ENCODE measurements around the gene PRDM7.
A peak's percentile ranks its signal among the peaks of the same experiment; 100 is the strongest.
"Not testable (repeated sequence)": the region's sequence is repeated elsewhere in the genome, so short reads cannot be mapped to it uniquely, and the experiment has no call there.

Gene PRDM7

DNA sequence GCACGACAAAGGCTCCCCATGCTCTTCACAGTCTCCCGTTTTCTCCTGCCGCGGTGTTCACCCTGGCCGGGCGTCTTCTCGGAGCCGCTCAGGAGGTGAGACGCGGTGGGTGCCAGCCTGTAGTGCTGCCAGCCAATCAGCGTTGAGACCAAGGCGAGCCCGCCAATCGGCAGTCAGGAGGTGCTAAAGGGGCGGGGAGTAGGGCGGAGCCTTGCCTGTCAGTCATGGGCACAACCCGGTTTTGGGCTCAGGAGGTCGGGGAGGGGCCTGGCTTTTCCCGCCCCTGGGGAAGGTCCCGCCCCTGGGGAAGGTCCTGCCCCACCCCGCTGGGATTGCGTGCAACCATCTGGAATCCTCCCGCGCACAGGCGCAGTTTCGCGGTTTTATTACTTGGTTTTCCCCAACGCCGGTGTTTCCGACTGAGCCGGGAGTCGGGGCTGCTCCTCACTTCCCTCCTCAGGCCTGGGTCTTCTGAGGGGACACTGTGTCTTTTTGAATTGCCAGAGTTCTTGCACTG, at the start of gene PRDM7:
PRDM7 (minus strand) TSS at position 92 of the 517 bp plus-strand sequence. CDS start 1,421 bp downstream, outside the sequence.
- Histone ChIP-seq H3K27ac (peak within 1 kb of the TSS; percentile 61), H3K4me3 (ENCODE audit: low read depth in 1 of 2, low read length in 1 of 2) (peak within 1 kb of the TSS; percentile 54 to 61), H3K27me3 (peaks cover 6% of the 10 kb centered on the region), H3K36me3 (no peaks in the 10 kb centered on the region), H3K9me3 (no peaks in the 10 kb centered on the region), H3K4me1 (ENCODE audit: control insufficient read depth in 1 of 2, insufficient read depth in 1 of 2, low read depth in 1 of 2, low read length in 1 of 2) (peaks cover 29% of the 10 kb centered on the region in 2 experiments)
- TF ChIP-seq, protein P1, sequence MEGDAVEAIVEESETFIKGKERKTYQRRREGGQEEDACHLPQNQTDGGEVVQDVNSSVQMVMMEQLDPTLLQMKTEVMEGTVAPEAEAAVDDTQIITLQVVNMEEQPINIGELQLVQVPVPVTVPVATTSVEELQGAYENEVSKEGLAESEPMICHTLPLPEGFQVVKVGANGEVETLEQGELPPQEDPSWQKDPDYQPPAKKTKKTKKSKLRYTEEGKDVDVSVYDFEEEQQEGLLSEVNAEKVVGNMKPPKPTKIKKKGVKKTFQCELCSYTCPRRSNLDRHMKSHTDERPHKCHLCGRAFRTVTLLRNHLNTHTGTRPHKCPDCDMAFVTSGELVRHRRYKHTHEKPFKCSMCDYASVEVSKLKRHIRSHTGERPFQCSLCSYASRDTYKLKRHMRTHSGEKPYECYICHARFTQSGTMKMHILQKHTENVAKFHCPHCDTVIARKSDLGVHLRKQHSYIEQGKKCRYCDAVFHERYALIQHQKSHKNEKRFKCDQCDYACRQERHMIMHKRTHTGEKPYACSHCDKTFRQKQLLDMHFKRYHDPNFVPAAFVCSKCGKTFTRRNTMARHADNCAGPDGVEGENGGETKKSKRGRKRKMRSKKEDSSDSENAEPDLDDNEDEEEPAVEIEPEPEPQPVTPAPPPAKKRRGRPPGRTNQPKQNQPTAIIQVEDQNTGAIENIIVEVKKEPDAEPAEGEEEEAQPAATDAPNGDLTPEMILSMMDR (IDR thresholded peaks at IDR 0.05), result peak; percentile 31

- H3K9me3 ChIP-seq; H3K27ac ChIP-seq; H3K36me3 ChIP-seq; H3K4me3 ChIP-seq (ENCODE audit: low read depth in 1 of 2, low read length in 1 of 2); H3K4me1 ChIP-seq (ENCODE audit: control insufficient read depth in 1 of 2, insufficient read depth in 1 of 2, low read depth in 1 of 2, low read length in 1 of 2); H3K27me3 ChIP-seq: not testable (repeated sequence)
These were observed 44.7 kb upstream of the PRDM7 start for GRCh38 chr16:90121846-90122245.

DNA sequence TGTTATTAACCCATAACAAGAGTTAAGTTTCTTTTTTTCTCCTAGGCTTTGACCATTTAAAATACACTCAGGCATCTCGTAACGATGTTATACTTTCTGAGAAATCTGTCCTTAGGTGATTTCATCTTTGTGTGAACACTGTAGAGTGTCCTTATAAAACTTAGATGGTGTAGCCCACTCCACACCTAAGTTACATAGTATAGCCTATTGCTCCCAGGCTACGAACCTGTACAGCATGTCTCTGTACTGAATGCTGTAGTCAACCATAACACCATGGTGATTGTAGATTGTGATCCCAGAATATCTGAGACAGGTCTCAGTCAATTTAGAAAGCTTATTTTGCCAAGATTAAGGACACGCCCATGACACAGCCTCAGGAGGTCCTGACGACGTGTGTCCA, 30.5 kb upstream of the PRDM7 start:
- Histone ChIP-seq H3K4me1 (ENCODE audit: control insufficient read depth in 1 of 2, insufficient read depth in 1 of 2, low read depth in 1 of 2, low read length in 1 of 2) (peaks cover 15 to 27% of the 10 kb centered on the region in 2 experiments), H3K27ac (peak overlapping the region; percentile 50), H3K36me3 (peaks cover 18% of the 10 kb centered on the region)
- not testable (repeated sequence) for H3K9me3 ChIP-seq; H3K27me3 ChIP-seq; H3K4me3 ChIP-seq (ENCODE audit: low read depth in 1 of 2, low read length in 1 of 2)

DNA sequence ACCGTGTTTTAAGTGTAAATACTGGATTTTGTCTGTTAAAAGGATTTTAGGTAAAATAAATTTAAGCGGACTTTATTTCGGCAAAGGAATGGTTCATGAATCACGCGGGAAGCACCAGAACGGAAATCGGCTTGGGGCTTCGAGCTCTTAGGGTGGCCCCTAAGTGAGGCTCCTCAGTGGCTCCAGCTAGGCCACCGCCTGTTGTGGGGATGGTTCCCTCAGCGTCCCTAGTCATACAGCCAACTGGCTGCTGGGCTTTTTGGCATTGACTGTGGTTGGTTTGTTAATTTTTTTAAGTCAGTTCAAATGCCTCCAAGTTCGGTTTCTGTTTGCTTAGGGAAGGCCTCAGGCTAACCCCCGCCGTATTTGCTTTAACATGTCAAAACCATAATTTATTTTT, 29.9 kb upstream of the PRDM7 start:
- H3K27me3 ChIP-seq; H3K4me3 ChIP-seq (ENCODE audit: low read depth in 1 of 2, low read length in 1 of 2); H3K27ac ChIP-seq; H3K9me3 ChIP-seq: not testable (repeated sequence)
- Histone ChIP-seq H3K4me1 (ENCODE audit: control insufficient read depth in 1 of 2, insufficient read depth in 1 of 2, low read depth in 1 of 2, low read length in 1 of 2) (peaks cover 15 to 27% of the 10 kb centered on the region in 2 experiments), H3K36me3 (peaks cover 18% of the 10 kb centered on the region)

- peaks cover 18 to 27% of the 10 kb centered on the region in 2 experiments for H3K4me1 ChIP-seq (ENCODE audit: control insufficient read depth in 1 of 2, insufficient read depth in 1 of 2, low read depth in 1 of 2, low read length in 1 of 2)
These were observed 29.1 kb upstream of the PRDM7 start for GRCh38 chr16:90106271-90106670.

DNA sequence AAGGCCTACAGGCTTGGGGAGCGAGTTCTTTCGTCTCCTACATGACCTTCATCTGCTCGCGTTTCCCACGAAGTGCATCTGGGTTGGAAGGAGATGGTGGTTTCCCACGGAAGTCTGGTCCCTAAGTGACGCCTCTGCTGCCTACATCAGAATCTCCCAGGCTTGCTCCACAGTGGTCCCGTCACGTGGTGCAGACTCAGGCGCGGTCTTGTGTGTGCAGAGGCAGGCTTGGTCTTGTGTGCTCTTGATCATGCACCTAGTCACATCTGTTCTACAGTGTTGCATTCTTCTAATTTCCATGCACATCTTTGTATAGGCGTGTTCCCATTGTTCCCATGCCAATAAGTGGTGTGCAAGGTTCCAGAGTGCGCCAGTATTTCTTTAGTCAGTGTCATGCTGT, 27.6 kb upstream of the PRDM7 start:
- not testable (repeated sequence) for H3K9me3 ChIP-seq, H3K27me3 ChIP-seq
- Histone ChIP-seq H3K4me3 (ENCODE audit: low read depth in 1 of 2, low read length in 1 of 2) (peak overlapping the region; percentile 28 to 29), H3K4me1 (ENCODE audit: control insufficient read depth in 1 of 2, insufficient read depth in 1 of 2, low read depth in 1 of 2, low read length in 1 of 2) (peaks cover 25 to 29% of the 10 kb centered on the region in 2 experiments), H3K27ac (peak overlapping the region; percentile 46), H3K36me3 (peaks cover 18% of the 10 kb centered on the region)

More at GRCh38 chr16:90106271-90106670, 29.1 kb upstream of the PRDM7 start:
- H3K27ac ChIP-seq, result peak overlapping the region; percentile 18
- peaks cover 18% of the 10 kb centered on the region for H3K36me3 ChIP-seq
- TF ChIP-seq, protein P1 (IDR thresholded peaks at IDR 0.05), result peak; percentile 72
- not testable (repeated sequence) for H3K9me3 ChIP-seq, H3K27me3 ChIP-seq
- H3K4me3 ChIP-seq (ENCODE audit: low read depth in 1 of 2, low read length in 1 of 2), result peak overlapping the region; percentile 29 to 35

DNA sequence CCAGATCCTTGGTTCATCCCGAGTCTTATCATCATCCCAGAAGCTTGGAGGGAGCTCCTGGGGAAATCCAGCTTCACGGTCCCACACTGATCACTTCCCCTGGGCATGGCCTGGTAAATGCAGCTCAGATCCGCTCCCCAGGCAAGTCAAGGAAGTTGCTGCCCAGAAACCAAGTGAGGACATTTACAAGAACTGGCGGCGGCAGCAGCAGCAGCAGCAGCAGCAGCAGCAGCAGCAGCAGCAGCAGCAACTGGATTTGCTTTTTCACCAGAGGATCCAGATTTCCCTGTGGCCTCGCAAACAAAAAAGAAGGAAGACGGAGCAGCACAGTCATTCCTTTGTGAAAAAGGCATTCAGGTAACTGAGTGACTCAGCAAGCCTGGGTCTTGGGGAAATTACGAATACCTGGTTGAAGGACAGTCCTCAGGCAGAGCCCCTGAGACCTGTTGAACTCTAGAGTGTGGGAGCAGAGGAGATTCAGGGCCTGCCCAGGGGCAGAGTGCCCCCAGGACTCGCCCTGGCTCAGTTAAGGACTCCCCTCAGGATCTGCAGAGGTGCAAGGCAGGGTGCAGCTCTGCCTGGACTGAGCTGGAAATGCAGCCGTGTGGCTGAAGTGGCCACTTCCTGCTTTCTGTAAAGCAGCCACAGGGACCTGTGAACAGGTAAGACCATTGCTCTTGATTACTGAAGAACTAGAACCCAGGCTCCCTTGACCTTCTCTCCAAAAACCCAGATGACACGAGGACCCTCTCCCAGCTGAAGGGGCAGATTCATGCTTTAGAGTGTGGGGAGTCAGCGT, 25.2 kb upstream of the PRDM7 start:
- H3K4me3 ChIP-seq (ENCODE audit: low read depth in 1 of 2, low read length in 1 of 2), result peak overlapping the region; percentile 67 to 74
- peaks cover 40 to 44% of the 10 kb centered on the region in 2 experiments for H3K4me1 ChIP-seq (ENCODE audit: control insufficient read depth in 1 of 2, insufficient read depth in 1 of 2, low read depth in 1 of 2, low read length in 1 of 2)
- peak overlapping the region; percentile 87 for H3K27ac ChIP-seq
- H3K9me3 ChIP-seq, H3K27me3 ChIP-seq: not testable (repeated sequence)
- H3K36me3 ChIP-seq, result peaks cover 18% of the 10 kb centered on the region

- not testable (repeated sequence) for H3K9me3 ChIP-seq, H3K27me3 ChIP-seq
- Histone ChIP-seq H3K4me3 (ENCODE audit: low read depth in 1 of 2, low read length in 1 of 2) (peak overlapping the region; percentile 67 to 74), H3K36me3 (peaks cover 13% of the 10 kb centered on the region), H3K4me1 (ENCODE audit: control insufficient read depth in 1 of 2, insufficient read depth in 1 of 2, low read depth in 1 of 2, low read length in 1 of 2) (peaks cover 43 to 54% of the 10 kb centered on the region in 2 experiments), H3K27ac (peak overlapping the region; percentile 87)
These were observed 24.2 kb upstream of the PRDM7 start for GRCh38 chr16:90101332-90101731.

GRCh38 chr16:90100790-90101189, 23.7 kb upstream of the PRDM7 start:
- H3K4me3 ChIP-seq (ENCODE audit: low read depth in 1 of 2, low read length in 1 of 2); H3K9me3 ChIP-seq; H3K27me3 ChIP-seq; H3K27ac ChIP-seq: not testable (repeated sequence)
- Histone ChIP-seq H3K36me3 (peaks cover 10% of the 10 kb centered on the region), H3K4me1 (ENCODE audit: control insufficient read depth in 1 of 2, insufficient read depth in 1 of 2, low read depth in 1 of 2, low read length in 1 of 2) (peaks cover 42 to 57% of the 10 kb centered on the region in 2 experiments)

GRCh38 chr16:90100229-90100628, 23.1 kb upstream of the PRDM7 start:
- H3K9me3 ChIP-seq, H3K27me3 ChIP-seq, H3K36me3 ChIP-seq: not testable (repeated sequence)
- peaks cover 37 to 52% of the 10 kb centered on the region in 2 experiments for H3K4me1 ChIP-seq (ENCODE audit: control insufficient read depth in 1 of 2, insufficient read depth in 1 of 2, low read depth in 1 of 2, low read length in 1 of 2)
- H3K4me3 ChIP-seq (ENCODE audit: low read depth in 1 of 2, low read length in 1 of 2), result peak overlapping the region; percentile 48 to 50
- peak overlapping the region; percentile 94 for H3K27ac ChIP-seq

DNA sequence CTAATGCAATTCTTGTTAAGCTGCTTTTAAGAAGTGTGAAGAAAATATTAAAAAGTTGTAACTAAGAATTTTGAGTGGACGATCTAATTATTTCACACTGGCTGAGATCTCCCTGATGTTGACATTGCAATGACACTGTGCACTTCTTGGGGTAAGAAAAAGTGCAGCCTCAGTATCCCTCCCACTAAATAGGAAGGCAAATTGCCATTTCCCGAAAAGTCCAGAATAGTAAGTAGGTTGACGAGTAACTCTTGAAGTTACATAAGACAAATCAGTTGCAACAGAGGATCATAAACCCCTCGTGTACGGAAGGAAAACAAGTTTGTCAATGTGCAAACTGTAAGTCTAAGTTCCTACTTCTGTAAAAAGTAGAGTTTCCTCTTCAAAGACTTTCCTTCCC, 21.8 kb upstream of the PRDM7 start:
- H3K27me3 ChIP-seq, H3K36me3 ChIP-seq, H3K9me3 ChIP-seq: not testable (repeated sequence)
- Histone ChIP-seq H3K27ac (peak overlapping the region; percentile 94), H3K4me1 (ENCODE audit: control insufficient read depth in 1 of 2, insufficient read depth in 1 of 2, low read depth in 1 of 2, low read length in 1 of 2) (peaks cover 26 to 43% of the 10 kb centered on the region in 2 experiments), H3K4me3 (ENCODE audit: low read depth in 1 of 2, low read length in 1 of 2) (peak overlapping the region in 1 of 2 experiments; percentile 28)

All from neutrophil (primary cell).